RWPE1 (cell line): Measurements from ENCODE around the gene ARSD.

Experiments
- CTCF ChIA-PET: fragments of 350-600 bp; sonication (Branson Sonifier 250); formaldehyde crosslinking; extraction: SDS; loops from one replicate; lab custom pipeline; 2021; lab: Yijun Ruan, JAX
- POLR2A ChIA-PET: fragments of 400-600 bp; formaldehyde crosslinking; extraction: SDS; loops from one replicate; lab custom pipeline; 2020; ENCODE audit warnings: antibody characterized with exemption; ENCODE audit not compliant: low non-redundant PET; lab: Yijun Ruan, JAX
- DNase-seq: peaks from one replicate; pipeline ENCODE4 v3.0.0; 2012; ENCODE audit warnings: low spot score
- H3K27ac ChIP-seq: fragments of 450-650 bp; 2 replicates; pipeline ENCODE4 v1.5.1; 2017
- CTCF ChIP-seq: fragments of 450-650 bp; conservative IDR thresholded peaks from 2 replicates; pipeline ENCODE4 v1.5.1; 2017; ENCODE audit warnings: low read depth, mild to moderate bottlenecking

The ARSD gene

GRCh38 chrX:2883770-2884169, 45.4 kb downstream of the ARSD start:
- DNase-seq = no peak
- ChIA-PET CTCF (no interaction called here), POLR2A (no interaction called here)
- no peak for TF ChIP-seq CTCF
- H3K27ac ChIP-seq = no peak overlapping the region

GRCh38 chrX:2879670-2880069, 49.5 kb downstream of the ARSD start:
- POLR2A ChIA-PET = no interaction called here
- CTCF ChIA-PET = no interaction called here

GRCh38 chrX:2878563-2878962, 50.6 kb downstream of the ARSD start:
- no peak overlapping the region for H3K27ac ChIP-seq
- ChIA-PET CTCF (no interaction called here), POLR2A (no interaction called here)
- TF ChIP-seq CTCF = no peak
- DNase-seq = no peak

More at GRCh38 chrX:2879670-2880069, 49.5 kb downstream of the ARSD start:
- no peak for DNase-seq
- TF ChIP-seq CTCF = no peak
- H3K27ac ChIP-seq = no peak overlapping the region

DNA sequence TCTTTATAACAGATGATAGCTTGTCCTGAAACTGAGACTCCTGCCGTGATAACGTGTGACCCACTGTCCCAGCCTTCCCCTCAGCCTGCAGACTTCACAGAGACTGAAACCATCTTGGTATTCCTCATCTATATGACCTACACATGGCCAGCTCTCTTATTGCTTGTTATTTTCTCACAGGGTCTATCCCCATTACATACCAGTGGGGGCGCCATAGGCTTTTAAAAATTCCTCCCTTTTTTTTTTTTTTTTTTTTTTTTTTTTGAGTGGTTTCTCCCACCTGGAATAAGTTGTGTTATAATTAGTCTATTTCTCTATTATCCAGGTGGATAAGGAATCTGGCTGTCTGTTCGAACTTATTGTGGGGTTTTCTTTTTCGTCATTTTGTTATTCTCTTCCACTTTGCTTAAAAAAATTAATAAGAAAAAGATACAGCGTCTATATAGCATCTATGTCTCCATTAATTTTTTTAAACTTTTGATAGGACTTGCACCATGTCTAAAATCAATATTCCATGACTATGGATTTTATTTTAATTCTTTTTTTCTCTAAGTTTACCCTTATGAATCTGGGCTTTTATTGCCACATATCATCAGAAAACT, 53.2 kb downstream of the ARSD start:
- DNase-seq = no peak
- H3K27ac ChIP-seq = no peak overlapping the region
- POLR2A ChIA-PET = no interaction called here
- 0 out of 2 replicates have a peak, but pooled peaks have one; percentile 17 for TF ChIP-seq CTCF
- CTCF ChIA-PET = interaction anchor here (0.6 to 0.8 kb wide), 7 partner anchors 25 to 244 kb away, joined by 3 to 7 read pairs (median 4); no protein-coding TSS in a partner anchor

DNA sequence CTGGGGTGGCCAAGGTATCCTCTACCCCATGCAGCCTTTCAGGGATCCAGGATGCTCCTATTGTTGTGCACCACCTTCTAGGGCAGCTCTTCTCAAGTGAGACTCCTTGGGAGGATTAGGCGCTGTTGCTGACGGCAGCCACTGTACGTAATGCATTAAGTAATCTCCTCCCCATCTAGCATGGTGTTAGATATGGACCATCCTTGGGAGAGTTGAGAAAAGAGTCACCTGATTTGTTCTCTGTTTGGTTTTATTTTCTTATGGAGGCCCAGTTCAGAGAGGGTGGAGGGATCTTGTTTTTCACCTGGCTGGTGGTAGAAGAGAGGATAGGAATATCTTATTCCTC, 54.0 kb downstream of the ARSD start:
- TF ChIP-seq CTCF = no peak
- ChIA-PET CTCF (interaction anchor here (0.7 to 0.8 kb wide), 5 partner anchors 24 to 245 kb away, joined by 3 to 7 read pairs (median 4); no protein-coding TSS in a partner anchor), POLR2A (interaction anchor here (0.6 kb wide), 1 partner anchor 71 kb away, joined by 4 read pairs; no protein-coding TSS in a partner anchor)
- no peak for DNase-seq
- H3K27ac ChIP-seq = no peak overlapping the region

DNA sequence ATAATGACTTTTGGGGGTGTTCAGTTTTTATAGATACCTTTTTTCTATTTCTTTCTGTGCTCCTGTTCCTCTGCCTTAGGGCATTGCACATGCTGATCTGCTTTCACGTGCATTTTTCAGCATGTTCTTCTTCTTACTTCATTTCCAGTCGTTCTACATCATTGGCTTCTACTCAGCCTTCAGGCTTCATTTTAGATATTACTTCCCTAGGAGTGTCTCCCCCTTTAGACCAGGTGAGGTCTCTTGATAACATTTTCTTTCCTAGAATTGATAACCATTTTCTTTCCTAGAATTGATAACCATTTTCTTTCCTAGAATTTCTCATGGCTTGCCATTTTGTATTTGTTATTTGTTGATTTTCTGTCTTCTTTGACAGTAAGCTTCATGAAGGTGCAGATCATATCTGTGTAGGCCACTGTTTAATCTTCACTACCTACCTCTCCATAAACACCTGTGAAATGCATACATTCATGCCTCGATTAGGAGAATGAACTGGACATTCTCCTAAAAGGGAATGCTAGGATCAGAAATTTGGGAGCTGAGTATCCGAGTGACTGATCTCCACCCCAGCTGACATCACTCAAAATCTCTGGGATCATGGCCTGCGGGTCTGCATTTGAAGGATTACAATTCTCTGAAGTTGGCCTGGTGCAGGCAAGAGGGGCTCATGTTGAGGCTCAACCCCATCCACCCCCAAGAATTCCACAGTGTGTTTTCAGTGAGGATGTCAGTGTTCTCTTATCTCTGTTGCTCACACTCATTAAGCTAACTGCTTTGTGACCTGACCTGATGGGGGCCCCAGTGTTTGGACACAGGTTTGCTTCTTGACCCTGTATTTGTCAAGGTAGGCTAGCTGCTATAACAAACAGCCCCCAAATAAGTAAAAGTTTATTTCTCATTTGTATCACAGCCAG, 54.7 kb downstream of the ARSD start:
- H3K27ac ChIP-seq = no peak overlapping the region
- ChIA-PET CTCF (no interaction called here), POLR2A (interaction anchor here (0.6 kb wide), 2 partner anchors 72 to 171 kb away, joined by 3 to 4 read pairs; no protein-coding TSS in a partner anchor)
- no peak for DNase-seq
- TF ChIP-seq CTCF = no peak
